Measurements from ENCODE around the gene MINPP1. TPM values are rescaled to one million over a fixed set of nuclear protein-coding genes. Genes with fewer than 3 reads are reported as not detected.

MINPP1 gene
- total RNA-seq, 1 experiment from 2014 or later: 22.1 TPM

GRCh38 chr10:87538092-87539015, 33.7 kb downstream of the MINPP1 start:
- CTCF ChIA-PET: no interaction called here
- BruUV-seq (replicated peaks): no TSS peak
- POLR2A ChIA-PET: no interaction called here

More at GRCh38 chr10:87538092-87539015, 33.7 kb downstream of the MINPP1 start:
- intact Hi-C loops (cut with micrococcal nuclease): loop anchor here (10.0 kb wide), 2 partner anchors 236 to 846 kb away; no protein-coding TSS in a partner anchor
- no peak overlapping the region for H2AFZ ChIP-seq (ENCODE audit: low read depth, low read length, poor library complexity, severe bottlenecking)
- ATAC-seq (no peak), DNase-seq (ENCODE audit: low read depth, low spot score) (no peak)
- no peaks in the 10 kb centered on the region for H3K4me1 ChIP-seq (ENCODE audit: control insufficient read depth in 1 of 2, insufficient read depth in 2 of 2, low read length in 2 of 2)
- H3K27ac ChIP-seq (ENCODE audit: low read depth, low read length): no peak overlapping the region
- H3K9ac ChIP-seq (ENCODE audit: low read length): no peak overlapping the region
- H3K36me3 ChIP-seq (ENCODE audit: control insufficient read depth in 1 of 2, insufficient read depth in 2 of 2, low read length in 2 of 2): no peaks in the 10 kb centered on the region
- RAD21 ChIA-PET (ENCODE audit: low non-redundant PET in 1 of 2, low total read pairs in 2 of 2, uncharacterized antibody in 2 of 2, unreplicated experiment in 2 of 2): no interaction called here
- no peaks in the 10 kb centered on the region for H3K9me2 ChIP-seq (ENCODE audit: insufficient read depth)
- H3K79me2 ChIP-seq (ENCODE audit: insufficient read depth, low read length): no peaks in the 10 kb centered on the region
- no peaks in the 10 kb centered on the region for H3K9me3 ChIP-seq (ENCODE audit: control insufficient read depth in 1 of 2, insufficient read depth in 1 of 2, low read depth in 1 of 2, low read length in 2 of 2)
- no peaks in the 10 kb centered on the region for H4K20me1 ChIP-seq (ENCODE audit: insufficient read depth)
- H3K4me2 ChIP-seq (ENCODE audit: low read length): no peak overlapping the region
- no peaks in the 10 kb centered on the region for H3K27me3 ChIP-seq (ENCODE audit: insufficient read depth, low read length)
- H3K4me3 ChIP-seq (replicated peaks in 1 of 2; ENCODE audit: low read depth in 1 of 2, low read length in 2 of 2): no peak overlapping the region
- TF ChIP-seq CEBPB (IDR thresholded peaks at IDR 0.05; ENCODE audit: low read depth) (no peak), SIN3A (IDR thresholded peaks at IDR 0.05; ENCODE audit: low read depth) (no peak), ELF1 (IDR thresholded peaks at IDR 0.05; ENCODE audit: borderline replicate concordance, low read depth) (no peak), RAD21 (IDR thresholded peaks at IDR 0.05; ENCODE audit: low read depth) (no peak), ZNF274 (IDR thresholded peaks at IDR 0.05; ENCODE audit: low read depth, low read length) (no peak), ATF3 (IDR thresholded peaks at IDR 0.05) (no peak), MAX (IDR thresholded peaks at IDR 0.05) (no peak), SRF (IDR thresholded peaks at IDR 0.05; ENCODE audit: low read depth) (no peak), TCF7L2 (IDR thresholded peaks at IDR 0.05; ENCODE audit: borderline replicate concordance, extremely low read depth, insufficient read depth, insufficient read length) (no peak), YY1 (IDR thresholded peaks at IDR 0.05; ENCODE audit: extremely low read depth, insufficient replicate concordance, low read depth, low read length) (no peak), REST (IDR thresholded peaks at IDR 0.05; ENCODE audit: low read depth) (no peak), POLR2AphosphoS5 (IDR thresholded peaks at IDR 0.05; ENCODE audit: low read depth, low read length) (no peak), EZH2 (IDR thresholded peaks at IDR 0.05) (no peak), JUND (IDR thresholded peaks at IDR 0.05) (no peak), CTCF (IDR thresholded peaks at IDR 0.05 in 2 of 3, conservative IDR thresholded peaks at IDR 0.05 in 1 of 3; ENCODE audit: borderline replicate concordance in 1 of 3, insufficient read depth in 1 of 3, low read depth in 2 of 3, low read length in 2 of 3) (no peak), ZBTB33 (IDR thresholded peaks at IDR 0.05; ENCODE audit: extremely low read depth, insufficient replicate concordance, low read length) (no peak)
